HCT116 (cell line): Measurements from ENCODE around the gene SSUH2. TPM values are rescaled to one million over a fixed set of nuclear protein-coding genes. Genes with fewer than 3 reads are reported as not detected.

Source experiments
- ATAC-seq: fragments of 200-7000 bp; cut with Tn5 transposase; 2 replicates; pipeline ENCODE4 v1.9.1; 2020; ENCODE audit warnings: mild to moderate bottlenecking, moderate library complexity
- BruUV-seq: library from RNA; stranded (reverse); fragments of 400-500 nt; replicated peaks from 2 replicates; lab custom pipeline; 2021; lab: Mats Ljungman, UMichigan
- CTCF ChIA-PET: fragments of 300-600 bp; sonication (Branson Sonifier 250); formaldehyde crosslinking; loops from one replicate; lab custom pipeline; 2021; ENCODE audit warnings: antibody characterized with exemption; lab: Charles Lee
- POLR2A ChIA-PET: fragments of 300-600, 350-600 bp; sonication (Branson Sonifier 250); formaldehyde crosslinking; loops from one replicate; lab custom pipeline; 2021; ENCODE audit warnings: antibody characterized with exemption; lab: Charles Lee
- RAD21 ChIA-PET, 2 experiments: fragments of 300-600 bp; sonication (Branson Sonifier 250); formaldehyde crosslinking; loops; one replicate each; lab custom pipeline; 2023; ENCODE audit warnings: low total read pairs in 2 of 2; ENCODE audit not compliant: uncharacterized antibody in 2 of 2, unreplicated experiment in 2 of 2, low non-redundant PET in 1 of 2; lab: Charles Lee
- DNase-seq: peaks from one replicate; pipeline ENCODE4 v3.0.0-alpha.2; 2010; ENCODE audit warnings: low read depth, low spot score
- H2AFZ ChIP-seq: fragments of 200-600 bp; shearing (Covaris generic), sonication (generic); 2 replicates; pipeline ENCODE4 v1.6.1; 2017; ENCODE audit warnings: low read depth, mixed run types, mixed read lengths, antibody characterized with exemption, low read length; ENCODE audit not compliant: poor library complexity, severe bottlenecking
- H3K27ac ChIP-seq: 2 replicates; pipeline ENCODE4 v1.5.1; 2012; ENCODE audit warnings: low read depth, low read length
- H3K27me3 ChIP-seq: fragments of 200-600 bp; sonication (generic); 2 replicates; pipeline ENCODE4 v1.6.1; 2016; ENCODE audit warnings: mixed run types, low read length, mixed read lengths; ENCODE audit not compliant: insufficient read depth
- H3K36me3 ChIP-seq, 2 experiments: fragments of 200-500 bp in 1 of 2; fragments of 200-600 bp in 1 of 2; sonication (Bioruptor generic) in 1 of 2; sonication (generic) in 1 of 2; 2 replicates each; pipeline versions ENCODE4 v1.5.1 to v1.6.1; 2014 to 2016; ENCODE audit warnings: low read length in 2 of 2, inconsistent platforms in 1 of 2, mixed read lengths in 1 of 2, mixed run types in 1 of 2; ENCODE audit not compliant: insufficient read depth in 2 of 2, control insufficient read depth in 1 of 2
- H3K4me1 ChIP-seq, 2 experiments: fragments of 200-600 bp in 1 of 2; sonication (generic) in 1 of 2; 2 replicates each; pipeline versions ENCODE4 v1.5.1 to v1.6.1; 2012 to 2017; ENCODE audit warnings: low read length in 2 of 2, inconsistent platforms in 1 of 2, mild to moderate bottlenecking in 1 of 2, mixed read lengths in 1 of 2, mixed run types in 1 of 2, moderate library complexity in 1 of 2; ENCODE audit not compliant: insufficient read depth in 2 of 2, control insufficient read depth in 1 of 2
- H3K4me2 ChIP-seq: fragments of 200-600 bp; sonication (generic); 2 replicates; pipeline ENCODE4 v1.6.1; 2017; ENCODE audit warnings: mixed run types, low read length, mixed read lengths
- H3K4me3 ChIP-seq, 2 experiments: fragments of 200-600 bp in 1 of 2; sonication (generic) in 1 of 2; replicated peaks in 1 of 2; 2 replicates each; pipeline ENCODE4 v1.5.1; 2011 to 2016; ENCODE audit warnings: low read length in 2 of 2, control low read depth in 1 of 2, low read depth in 1 of 2, mild to moderate bottlenecking in 1 of 2, mixed read lengths in 1 of 2, mixed run types in 1 of 2
- H3K79me2 ChIP-seq: fragments of 200-600 bp; sonication (generic); 2 replicates; pipeline ENCODE4 v1.6.1; 2017; ENCODE audit warnings: mild to moderate bottlenecking, mixed run types, low read length, moderate library complexity, mixed read lengths; ENCODE audit not compliant: insufficient read depth
- H3K9ac ChIP-seq: fragments of 200-600 bp; sonication (generic); 2 replicates; pipeline ENCODE4 v1.6.1; 2016; ENCODE audit warnings: low read length, mixed read lengths
- H3K9me2 ChIP-seq: fragments of 200-600 bp; sonication (generic), shearing (Covaris generic); 2 replicates; pipeline ENCODE4 v1.6.1; 2017; ENCODE audit warnings: mixed run types, mild to moderate bottlenecking, moderate library complexity; ENCODE audit not compliant: insufficient read depth
- H3K9me3 ChIP-seq, 2 experiments: fragments of 200-500 bp in 1 of 2; fragments of 200-600 bp in 1 of 2; sonication (Bioruptor generic) in 1 of 2; sonication (generic) in 1 of 2; 2 replicates each; pipeline ENCODE4 v1.6.1; 2014 to 2017; ENCODE audit warnings: low read length in 2 of 2, mixed read lengths in 2 of 2, inconsistent platforms in 1 of 2, low read depth in 1 of 2, mild to moderate bottlenecking in 1 of 2, mixed run types in 1 of 2, moderate library complexity in 1 of 2; ENCODE audit not compliant: control insufficient read depth in 1 of 2, insufficient read depth in 1 of 2
- H4K20me1 ChIP-seq: fragments of 200-600 bp; sonication (generic), shearing (Covaris generic); 2 replicates; pipeline ENCODE4 v1.6.1; 2017; ENCODE audit warnings: mixed run types, mild to moderate bottlenecking, moderate library complexity; ENCODE audit not compliant: insufficient read depth
- ATF3 ChIP-seq: IDR thresholded peaks from 2 replicates; pipeline ENCODE4 v1.6.1; 2012
- CBX3 ChIP-seq: IDR thresholded peaks from 2 replicates; pipeline ENCODE4 v1.6.1; 2012; ENCODE audit warnings: low read depth
- CEBPB ChIP-seq: IDR thresholded peaks from 2 replicates; pipeline ENCODE4 v1.6.1; 2012; ENCODE audit warnings: low read depth
- EZH2 ChIP-seq: fragments of 200-600 bp; sonication (generic); IDR thresholded peaks from 2 replicates; pipeline ENCODE4 v1.6.1; 2017; ENCODE audit warnings: antibody characterized with exemption, mixed run types
- EZH2phosphoT487 ChIP-seq: fragments of 200-600 bp; IDR thresholded peaks from 2 replicates; pipeline ENCODE4 v1.6.1; 2018; ENCODE audit warnings: antibody characterized with exemption, borderline replicate concordance
- MAX ChIP-seq: IDR thresholded peaks from 2 replicates; pipeline ENCODE4 v1.6.1; 2012
- RAD21 ChIP-seq: IDR thresholded peaks from 2 replicates; pipeline ENCODE4 v1.6.1; 2012; ENCODE audit warnings: low read depth, mild to moderate bottlenecking
- TCF7L2 ChIP-seq: IDR thresholded peaks from 2 replicates; pipeline ENCODE4 v1.7.0; 2011; ENCODE audit warnings: borderline replicate concordance, inconsistent platforms; ENCODE audit not compliant: insufficient read depth, insufficient read length; ENCODE audit errors: extremely low read depth
- ZBTB33 ChIP-seq: IDR thresholded peaks from 2 replicates; pipeline ENCODE4 v1.6.1; 2011; ENCODE audit warnings: mild to moderate bottlenecking, low read length, moderate library complexity; ENCODE audit not compliant: insufficient replicate concordance; ENCODE audit errors: extremely low read depth
- ZNF274 ChIP-seq: fragments of 200-500 bp; sonication (Bioruptor generic); IDR thresholded peaks from 2 replicates; pipeline ENCODE4 v1.6.1; 2014; ENCODE audit warnings: mild to moderate bottlenecking, low read depth, low read length, inconsistent platforms
- intact Hi-C: fragments of 100-400 bp; cut with micrococcal nuclease; formaldehyde crosslinking; loops from 2 replicates; pipeline ENCODE4 v1.10.0; 2022
- total RNA-seq: library from RNA; stranded (reverse); gene quantifications from one replicate; pipeline ENCODE4 v1.2.1, GENCODE V29; 2021; ENCODE audit not compliant: unreplicated experiment

SSUH2 gene
- total RNA-seq, 1 experiment from 2014 or later, result 0.76 TPM

GRCh38 chr3:8595252-8595651 is 49.3 kb downstream of the SSUH2 start:
- Histone ChIP-seq H3K9ac (no peak overlapping the region), H3K36me3 (no peaks in the 10 kb centered on the region), H3K27ac (no peak overlapping the region), H3K9me2 (no peaks in the 10 kb centered on the region), H4K20me1 (no peaks in the 10 kb centered on the region), H3K4me3 (no peak overlapping the region), H3K4me1 (no peaks in the 10 kb centered on the region), H3K79me2 (no peaks in the 10 kb centered on the region), H3K9me3 (no peaks in the 10 kb centered on the region), H3K27me3 (no peaks in the 10 kb centered on the region), H3K4me2 (no peak overlapping the region), H2AFZ (no peak overlapping the region)
- ChIA-PET POLR2A (no interaction called here), CTCF (no interaction called here), RAD21 (no interaction called here)
- TF ChIP-seq ZNF274 (no peak), MAX (no peak), RAD21 (no peak), CEBPB (no peak), EZH2phosphoT487 (no peak), CBX3 (no peak), ZBTB33 (no peak), ATF3 (no peak), TCF7L2 (no peak), EZH2 (no peak)
- ATAC-seq (no peak), DNase-seq (no peak)
- intact Hi-C loops, result no loop called here
- no TSS peak for BruUV-seq
